PC-3 (cell line): ENCODE results near the gene LAIR2. TPM values are rescaled to one million over a fixed set of nuclear protein-coding genes. Genes with fewer than 3 reads are reported as not detected.
"Not testable (repeated sequence)": the region's sequence is repeated elsewhere in the genome, so short reads cannot be mapped to it uniquely, and the experiment has no call there.

Source experiments
- ATAC-seq: fragments of 200-7000 bp; cut with Tn5 transposase; 2 replicates; pipeline ENCODE4 v1.9.1; 2020; ENCODE audit warnings: mild to moderate bottlenecking, moderate library complexity
- BruUV-seq: library from RNA; stranded (reverse); fragments of 400-500 nt; replicated peaks from 2 replicates; lab custom pipeline; 2021; lab: Mats Ljungman, UMichigan
- CTCF ChIA-PET: fragments of 300-600 bp; sonication (Branson Sonifier 250); formaldehyde crosslinking; loops from one replicate; lab custom pipeline; 2022; ENCODE audit warnings: antibody characterized with exemption; lab: Charles Lee
- POLR2A ChIA-PET: fragments of 300-600 bp; sonication (Branson Sonifier 250); formaldehyde crosslinking; loops from one replicate; lab custom pipeline; 2022; ENCODE audit warnings: antibody characterized with exemption; ENCODE audit not compliant: unreplicated experiment; lab: Charles Lee
- DNase-seq: peaks from one replicate; pipeline ENCODE4 v3.0.0-alpha.2; 2015
- H2AFZ ChIP-seq: fragments of 300-600 bp; sonication (generic); 2 replicates; pipeline ENCODE4 v1.6.0; 2016; ENCODE audit warnings: antibody characterized with exemption, low read length
- H3F3A ChIP-seq: fragments of 300-600 bp; sonication (generic); one replicate; pipeline ENCODE4 v1.6.0; 2017; ENCODE audit warnings: antibody characterized with exemption, low read length, control low read depth, mild to moderate bottlenecking; ENCODE audit not compliant: unreplicated experiment
- H3K27ac ChIP-seq: fragments of 300-600 bp; sonication (generic); 2 replicates; pipeline ENCODE4 v1.5.1; 2016; ENCODE audit warnings: mild to moderate bottlenecking, low read length
- H3K27me3 ChIP-seq: fragments of 300-600 bp; sonication (generic); 2 replicates; pipeline ENCODE4 v1.6.1; 2016; ENCODE audit warnings: low read length, mixed read lengths
- H3K36me3 ChIP-seq: fragments of 300-600 bp; sonication (generic); 2 replicates; pipeline ENCODE4 v1.6.1; 2016; ENCODE audit warnings: low read depth, mixed run types, low read length, mixed read lengths
- H3K4me1 ChIP-seq: fragments of 300-600 bp; sonication (generic); 2 replicates; pipeline ENCODE4 v1.5.1; 2016; ENCODE audit warnings: low read length; ENCODE audit not compliant: insufficient read depth
- H3K4me2 ChIP-seq: fragments of 300-600 bp; sonication (generic); 2 replicates; pipeline ENCODE4 v1.6.0; 2016; ENCODE audit warnings: low read length
- H3K4me3 ChIP-seq: fragments of 300-600 bp; sonication (generic); 2 replicates; pipeline ENCODE4 v1.5.1; 2016; ENCODE audit warnings: mild to moderate bottlenecking, low read length, mixed read lengths
- H3K79me2 ChIP-seq: fragments of 300-600 bp; sonication (generic); 2 replicates; pipeline ENCODE4 v1.6.1; 2017; ENCODE audit warnings: low read length, mixed read lengths
- H3K9ac ChIP-seq: fragments of 300-600 bp; sonication (generic); 2 replicates; pipeline ENCODE4 v1.6.0; 2016; ENCODE audit warnings: mild to moderate bottlenecking, low read length
- H3K9me2 ChIP-seq: fragments of 300-600 bp; sonication (generic); replicated peaks from 2 replicates; pipeline ENCODE4 v1.6.1; 2016; ENCODE audit warnings: mixed run types, low read length, mixed read lengths
- H3K9me3 ChIP-seq: fragments of 300-600 bp; sonication (generic); 2 replicates; pipeline ENCODE4 v1.6.1; 2016; ENCODE audit warnings: low read length, mixed read lengths
- H4K20me1 ChIP-seq: fragments of 300-600 bp; sonication (generic); 2 replicates; pipeline ENCODE4 v1.6.1; 2016; ENCODE audit warnings: low read length, mixed read lengths
- EZH2 ChIP-seq: fragments of 300-600 bp; sonication (generic); IDR thresholded peaks from one replicate; pipeline ENCODE4 v1.6.1; 2017; ENCODE audit warnings: antibody characterized with exemption, mild to moderate bottlenecking, low read length; ENCODE audit not compliant: unreplicated experiment
- EZH2phosphoT487 ChIP-seq: fragments of 300-600 bp; sonication (generic); IDR thresholded peaks from 2 replicates; pipeline ENCODE4 v1.6.1; 2018; ENCODE audit warnings: mild to moderate bottlenecking, antibody characterized with exemption, low read length, borderline replicate concordance
- intact Hi-C: fragments of 100-400 bp; cut with micrococcal nuclease; formaldehyde crosslinking; loops from 2 replicates; pipeline ENCODE4 v1.9.0; 2023
- total RNA-seq: library from RNA; depleted of rRNA; stranded (reverse); fragments of >200 nt; gene quantifications from 2 replicates; pipeline ENCODE4 v1.2.3, GENCODE V29; 2014
- TF ChIP-seq, protein P1 (sequence below): fragments of 300-600 bp; sonication (generic); conservative IDR thresholded peaks from 2 replicates; pipeline ENCODE4 v1.5.1; 2017; ENCODE audit warnings: antibody characterized with exemption, low read depth, mild to moderate bottlenecking, low read length

Gene LAIR2
- total RNA-seq, 1 experiment from 2014 or later = not detected

GRCh38 chr19:54489341-54489740, 13.3 kb upstream of the LAIR2 start:
- no peak overlapping the region for H3K4me3 ChIP-seq
- no peaks in the 10 kb centered on the region for H3K4me1 ChIP-seq
- ChIA-PET CTCF (no interaction called here), POLR2A (no interaction called here)
- no peak for DNase-seq
- H2AFZ ChIP-seq = no peak overlapping the region
- H3K9ac ChIP-seq = no peak overlapping the region
- TF ChIP-seq EZH2 (no peak), EZH2phosphoT487 (no peak)
- TF ChIP-seq, protein P1, sequence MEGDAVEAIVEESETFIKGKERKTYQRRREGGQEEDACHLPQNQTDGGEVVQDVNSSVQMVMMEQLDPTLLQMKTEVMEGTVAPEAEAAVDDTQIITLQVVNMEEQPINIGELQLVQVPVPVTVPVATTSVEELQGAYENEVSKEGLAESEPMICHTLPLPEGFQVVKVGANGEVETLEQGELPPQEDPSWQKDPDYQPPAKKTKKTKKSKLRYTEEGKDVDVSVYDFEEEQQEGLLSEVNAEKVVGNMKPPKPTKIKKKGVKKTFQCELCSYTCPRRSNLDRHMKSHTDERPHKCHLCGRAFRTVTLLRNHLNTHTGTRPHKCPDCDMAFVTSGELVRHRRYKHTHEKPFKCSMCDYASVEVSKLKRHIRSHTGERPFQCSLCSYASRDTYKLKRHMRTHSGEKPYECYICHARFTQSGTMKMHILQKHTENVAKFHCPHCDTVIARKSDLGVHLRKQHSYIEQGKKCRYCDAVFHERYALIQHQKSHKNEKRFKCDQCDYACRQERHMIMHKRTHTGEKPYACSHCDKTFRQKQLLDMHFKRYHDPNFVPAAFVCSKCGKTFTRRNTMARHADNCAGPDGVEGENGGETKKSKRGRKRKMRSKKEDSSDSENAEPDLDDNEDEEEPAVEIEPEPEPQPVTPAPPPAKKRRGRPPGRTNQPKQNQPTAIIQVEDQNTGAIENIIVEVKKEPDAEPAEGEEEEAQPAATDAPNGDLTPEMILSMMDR = no peak
- intact Hi-C loops = loop anchor here (10.0 kb wide), 1 partner anchor 75 kb away; no protein-coding TSS in a partner anchor
- BruUV-seq = no TSS peak
- no peak overlapping the region for H3K27ac ChIP-seq
- H4K20me1 ChIP-seq = no peaks in the 10 kb centered on the region
- no peaks in the 10 kb centered on the region for H3K79me2 ChIP-seq
- H3K9me2 ChIP-seq = no peaks in the 10 kb centered on the region
- H3K36me3 ChIP-seq = no peaks in the 10 kb centered on the region
- no peak for ATAC-seq
- no peaks in the 10 kb centered on the region for H3K9me3 ChIP-seq
- no peaks in the 10 kb centered on the region for H3F3A ChIP-seq
- peaks cover 69% of the 10 kb centered on the region for H3K27me3 ChIP-seq
- no peak overlapping the region for H3K4me2 ChIP-seq

DNA sequence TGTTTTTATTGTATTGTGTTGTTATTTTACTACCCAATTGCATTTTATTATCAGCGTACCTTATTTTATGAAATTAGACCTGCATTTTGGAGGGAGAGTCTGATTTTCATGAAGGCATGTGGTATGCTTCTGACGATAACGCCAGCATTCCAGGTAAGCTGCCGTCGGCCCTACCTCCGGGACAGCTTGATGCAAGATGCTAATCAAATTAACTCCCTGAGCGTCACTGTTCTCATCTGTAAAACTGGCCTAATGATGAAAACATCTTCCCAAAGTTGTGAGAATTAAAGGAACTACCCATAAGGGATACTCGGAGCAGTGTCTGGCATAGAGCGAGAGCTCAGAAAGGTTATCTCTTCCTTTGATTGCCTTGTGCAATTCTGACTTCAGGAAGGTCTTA, 12.9 kb upstream of the LAIR2 start:
- TF ChIP-seq EZH2 (no peak), EZH2phosphoT487 (no peak)
- TF ChIP-seq, protein P1 = no peak
- CTCF ChIA-PET = no interaction called here
- DNase-seq = no peak
- no peak for ATAC-seq
- Histone ChIP-seq H3K9ac (no peak overlapping the region), H3K27ac (no peak overlapping the region), H2AFZ (no peak overlapping the region), H3K4me1 (no peaks in the 10 kb centered on the region), H4K20me1 (no peaks in the 10 kb centered on the region), H3K4me3 (no peak overlapping the region), H3K4me2 (no peak overlapping the region), H3K36me3 (no peaks in the 10 kb centered on the region), H3K27me3 (peaks cover 70% of the 10 kb centered on the region), H3K9me2 (no peaks in the 10 kb centered on the region), H3F3A (no peaks in the 10 kb centered on the region), H3K9me3 (no peaks in the 10 kb centered on the region), H3K79me2 (no peaks in the 10 kb centered on the region)
- no TSS peak for BruUV-seq
- intact Hi-C loops = loop anchor here (10.0 kb wide), 1 partner anchor 75 kb away; no protein-coding TSS in a partner anchor
- POLR2A ChIA-PET = no interaction called here

- H3K79me2 ChIP-seq = no peaks in the 10 kb centered on the region
- no peak for DNase-seq
- H3K9me3 ChIP-seq = no peaks in the 10 kb centered on the region
- peaks cover 84% of the 10 kb centered on the region for H3K27me3 ChIP-seq
- BruUV-seq = no TSS peak
- no peak for ATAC-seq
- H3K9ac ChIP-seq = no peak overlapping the region
- no peaks in the 10 kb centered on the region for H3K4me1 ChIP-seq
- no peaks in the 10 kb centered on the region for H4K20me1 ChIP-seq
- no peak overlapping the region for H2AFZ ChIP-seq
- ChIA-PET CTCF (no interaction called here), POLR2A (no interaction called here)
- no peaks in the 10 kb centered on the region for H3K36me3 ChIP-seq
- no peak overlapping the region for H3K4me2 ChIP-seq
- no peak overlapping the region for H3K27ac ChIP-seq
- no peaks in the 10 kb centered on the region for H3K9me2 ChIP-seq
- TF ChIP-seq EZH2 = no peak
- TF ChIP-seq EZH2phosphoT487 = no peak
- TF ChIP-seq, protein P1 = no peak
- no peak overlapping the region for H3K4me3 ChIP-seq
- H3F3A ChIP-seq = no peaks in the 10 kb centered on the region
- intact Hi-C loops = no loop called here
Measured at GRCh38 chr19:54492568-54492967, 10.1 kb upstream of the LAIR2 start.

- H3K4me2 ChIP-seq, H4K20me1 ChIP-seq, ATAC-seq, H3F3A ChIP-seq, CTCF ChIA-PET, H3K4me3 ChIP-seq, DNase-seq, H3K4me1 ChIP-seq, H3K36me3 ChIP-seq, POLR2A ChIA-PET, H3K9me3 ChIP-seq, H3K9ac ChIP-seq, H3K27ac ChIP-seq, BruUV-seq, H3K9me2 ChIP-seq, H3K79me2 ChIP-seq, H2AFZ ChIP-seq, intact Hi-C loops: not testable (repeated sequence)
- peaks cover 87% of the 10 kb centered on the region for H3K27me3 ChIP-seq
Measured at GRCh38 chr19:54493056-54493455, 9.6 kb upstream of the LAIR2 start.
